HAP-1 (cell line): ENCODE measurements around the gene PEAR1.
A peak's percentile ranks its signal among the peaks of the same experiment; 100 is the strongest.

Source experiments
- DNase-seq, 2 experiments: peaks; one replicate each; pipeline ENCODE4 v3.0.0-alpha.2; 2016 to 2020; ENCODE audit warnings: low spot score in 2 of 2
- H3K27me3 ChIP-seq: fragments of 250-450 bp; sonication (Bioruptor Pico); 2 replicates; pipeline ENCODE4 v1.5.1; 2020; ENCODE audit warnings: low read depth, mild to moderate bottlenecking, moderate library complexity
- H3K36me3 ChIP-seq: fragments of 250-450 bp; sonication (Bioruptor Pico); replicated peaks from 2 replicates; pipeline ENCODE4 v1.5.1; 2020; ENCODE audit warnings: mild to moderate bottlenecking
- H3K4me1 ChIP-seq: fragments of 250-450 bp; sonication (Bioruptor Pico); 2 replicates; pipeline ENCODE4 v1.5.1; 2020; ENCODE audit warnings: mild to moderate bottlenecking
- H3K4me3 ChIP-seq: fragments of 250-450 bp; sonication (Bioruptor Pico); 2 replicates; pipeline ENCODE4 v1.5.1; 2020; ENCODE audit warnings: mild to moderate bottlenecking, moderate library complexity
- H3K9me3 ChIP-seq: fragments of 250-450 bp; sonication (Bioruptor Pico); 2 replicates; pipeline ENCODE4 v1.5.1; 2020; ENCODE audit warnings: mild to moderate bottlenecking, moderate library complexity
- in situ Hi-C: fragments of 300-500 bp; cut with MboI; formaldehyde crosslinking; loops from 3 replicates; pipeline ENCODE4 v1.14.3; 2020; ENCODE audit warnings: low sequenced_read_pairs, inconsistent platforms, mixed read lengths

Gene PEAR1

GRCh38 chr1:156853761-156854160 lies 39.8 kb upstream of the PEAR1 start:
- Histone ChIP-seq H3K4me1 (no peaks in the 10 kb centered on the region), H3K4me3 (no peak overlapping the region), H3K36me3 (no peaks in the 10 kb centered on the region), H3K9me3 (no peaks in the 10 kb centered on the region), H3K27me3 (no peaks in the 10 kb centered on the region)
- DNase-seq: no peak
- in situ Hi-C loops: no loop called here

- H3K36me3 ChIP-seq: no peaks in the 10 kb centered on the region
- H3K4me1 ChIP-seq: no peaks in the 10 kb centered on the region
- in situ Hi-C loops: no loop called here
- H3K4me3 ChIP-seq: no peak overlapping the region
- no peaks in the 10 kb centered on the region for H3K9me3 ChIP-seq
- no peak for DNase-seq
- no peaks in the 10 kb centered on the region; the same call in 1 of the 2 replicates for H3K27me3 ChIP-seq
These were observed 38.9 kb upstream of the PEAR1 start for GRCh38 chr1:156854634-156855033.

GRCh38 chr1:156856282-156856785 lies 37.2 kb upstream of the PEAR1 start:
- peaks cover 4% of the 10 kb centered on the region for H3K27me3 ChIP-seq

GRCh38 chr1:156857532-156857931 lies 36.0 kb upstream of the PEAR1 start:
- in situ Hi-C loops: no loop called here

More at GRCh38 chr1:156856282-156856785, 37.2 kb upstream of the PEAR1 start:
- H3K36me3 ChIP-seq: no peaks in the 10 kb centered on the region
- H3K9me3 ChIP-seq: no peaks in the 10 kb centered on the region
- peaks cover 6% of the 10 kb centered on the region; the same call in 1 of the 2 replicates for H3K4me1 ChIP-seq
- in situ Hi-C loops: no loop called here
- DNase-seq: no peak
- no peak overlapping the region for H3K4me3 ChIP-seq

GRCh38 chr1:156858555-156858956 lies 35.0 kb upstream of the PEAR1 start:
- H3K4me1 ChIP-seq: peaks cover 6% of the 10 kb centered on the region; the same call in 1 of the 2 replicates
- no peaks in the 10 kb centered on the region for H3K9me3 ChIP-seq
- in situ Hi-C loops: no loop called here
- DNase-seq: no peak
- H3K4me3 ChIP-seq: no peak overlapping the region
- no peaks in the 10 kb centered on the region for H3K36me3 ChIP-seq
- H3K27me3 ChIP-seq: peaks cover 4% of the 10 kb centered on the region

More at GRCh38 chr1:156857532-156857931, 36.0 kb upstream of the PEAR1 start:
- no peak for DNase-seq
- no peaks in the 10 kb centered on the region for H3K36me3 ChIP-seq
- peaks cover 4% of the 10 kb centered on the region for H3K27me3 ChIP-seq
- no peaks in the 10 kb centered on the region for H3K9me3 ChIP-seq
- no peak overlapping the region for H3K4me3 ChIP-seq
- peaks cover 6% of the 10 kb centered on the region; the same call in 1 of the 2 replicates for H3K4me1 ChIP-seq

GRCh38 chr1:156858959-156859522 lies 34.5 kb upstream of the PEAR1 start, which contains the start of gene INSRR:
INSRR (minus strand) TSS chr1:156859117; CDS start chr1:156858621, 496 bp downstream.
- H3K36me3 ChIP-seq: no peaks in the 10 kb centered on the region
- H3K27me3 ChIP-seq: peaks cover 4% of the 10 kb centered on the region
- DNase-seq: no peak
- peak within 1 kb of the TSS; percentile 29 for H3K4me3 ChIP-seq
- H3K4me1 ChIP-seq: peaks cover 6% of the 10 kb centered on the region; the same call in 1 of the 2 replicates
- in situ Hi-C loops: no loop called here
- no peaks in the 10 kb centered on the region for H3K9me3 ChIP-seq

- in situ Hi-C loops: no loop called here
- DNase-seq: no peak
- peaks cover 4% of the 10 kb centered on the region for H3K27me3 ChIP-seq
- no peaks in the 10 kb centered on the region for H3K9me3 ChIP-seq
- peaks cover 6% of the 10 kb centered on the region; the same call in 1 of the 2 replicates for H3K4me1 ChIP-seq
- H3K4me3 ChIP-seq: peak overlapping the region; percentile 29
- H3K36me3 ChIP-seq: no peaks in the 10 kb centered on the region
These were observed 33.9 kb upstream of the PEAR1 start for GRCh38 chr1:156859523-156860112.

GRCh38 chr1:156860113-156860627 lies 33.3 kb upstream of the PEAR1 start:
- Histone ChIP-seq H3K36me3 (no peaks in the 10 kb centered on the region), H3K4me3 (peak overlapping the region; percentile 29), H3K27me3 (peaks cover 4% of the 10 kb centered on the region), H3K4me1 (peaks cover 6% of the 10 kb centered on the region; the same call in 1 of the 2 replicates), H3K9me3 (no peaks in the 10 kb centered on the region)
- peak; percentile 52 to 76 for DNase-seq
- in situ Hi-C loops: no loop called here

- peak; percentile 50 to 72 for DNase-seq
- no peaks in the 10 kb centered on the region for H3K36me3 ChIP-seq
- in situ Hi-C loops: no loop called here
- H3K4me3 ChIP-seq: peak within 1 kb of the TSS; percentile 29
- H3K4me1 ChIP-seq: peaks cover 6% of the 10 kb centered on the region; the same call in 1 of the 2 replicates
- peaks cover 4% of the 10 kb centered on the region for H3K27me3 ChIP-seq
- no peaks in the 10 kb centered on the region for H3K9me3 ChIP-seq
These were observed 32.7 kb upstream of the PEAR1 start, which contains the start of gene NTRK1 for GRCh38 chr1:156860628-156861423. NTRK1 (plus strand) TSS chr1:156860865; CDS start chr1:156860935, 70 bp downstream.

GRCh38 chr1:156862584-156862983 lies 30.9 kb upstream of the PEAR1 start:
- Histone ChIP-seq H3K4me1 (peaks cover 6% of the 10 kb centered on the region; the same call in 1 of the 2 replicates), H3K4me3 (no peak overlapping the region), H3K36me3 (no peaks in the 10 kb centered on the region), H3K9me3 (no peaks in the 10 kb centered on the region), H3K27me3 (peaks cover 4% of the 10 kb centered on the region)
- in situ Hi-C loops: no loop called here
- no peak for DNase-seq

GRCh38 chr1:156862997-156863599 lies 30.4 kb upstream of the PEAR1 start:
- in situ Hi-C loops: no loop called here
- Histone ChIP-seq H3K27me3 (peaks cover 4% of the 10 kb centered on the region), H3K36me3 (no peaks in the 10 kb centered on the region), H3K4me1 (peaks cover 6% of the 10 kb centered on the region; the same call in 1 of the 2 replicates), H3K4me3 (no peak overlapping the region), H3K9me3 (no peaks in the 10 kb centered on the region)
- no peak for DNase-seq

- Histone ChIP-seq H3K27me3 (peaks cover 4% of the 10 kb centered on the region), H3K36me3 (no peaks in the 10 kb centered on the region), H3K4me1 (peaks cover 6% of the 10 kb centered on the region; the same call in 1 of the 2 replicates), H3K4me3 (no peak overlapping the region), H3K9me3 (no peaks in the 10 kb centered on the region)
- in situ Hi-C loops: no loop called here
- DNase-seq: no peak
These were observed 29.9 kb upstream of the PEAR1 start for GRCh38 chr1:156863631-156864030.

- no peaks in the 10 kb centered on the region for H3K9me3 ChIP-seq
- peaks cover 4% of the 10 kb centered on the region for H3K27me3 ChIP-seq
- peaks cover 6% of the 10 kb centered on the region; the same call in 1 of the 2 replicates for H3K4me1 ChIP-seq
- DNase-seq: no peak
- H3K4me3 ChIP-seq: no peak overlapping the region
- in situ Hi-C loops: no loop called here
- H3K36me3 ChIP-seq: no peaks in the 10 kb centered on the region
These were observed 28.7 kb upstream of the PEAR1 start for GRCh38 chr1:156864796-156865195.
